CD4-positive, CD25-positive, alpha-beta regulatory T cell (primary cell): ENCODE data around the gene NOL12. TPM values are rescaled to one million over a fixed set of nuclear protein-coding genes. Genes with fewer than 3 reads are reported as not detected.

ENCODE experiments used
- ATAC-seq, 2 donors: fragments of 150-1000 bp; cut with Tn5 transposase; one replicate each; pipeline ENCODE4 v1.10.0; 2021; ENCODE audit warnings: low read depth in 2 of 2, moderate number of reproducible peaks in 2 of 2, moderate library complexity in 1 of 2
- DNase-seq, 3 donors: peaks; one replicate each; pipeline versions ENCODE4 v3.0.0 to v3.0.0-alpha.2; 2012 to 2022; ENCODE audit warnings: mixed read lengths in 1 of 3
- H3K27ac ChIP-seq: one replicate; pipeline ENCODE4 v1.7.0; 2013; ENCODE audit warnings: mild to moderate bottlenecking, low read length; ENCODE audit not compliant: insufficient read depth, poor library complexity, severe bottlenecking
- H3K27me3 ChIP-seq: one replicate; pipeline ENCODE4 v1.7.0; 2013; ENCODE audit warnings: low read length; ENCODE audit not compliant: control insufficient read depth, insufficient read depth
- H3K36me3 ChIP-seq: one replicate; pipeline ENCODE4 v1.7.0; 2013; ENCODE audit warnings: mild to moderate bottlenecking, low read length, moderate library complexity; ENCODE audit not compliant: control insufficient read depth, insufficient read depth
- H3K4me1 ChIP-seq: 2 replicates; pipeline ENCODE4 v1.7.0; 2013; ENCODE audit warnings: mild to moderate bottlenecking, low read length; ENCODE audit not compliant: insufficient read depth, control insufficient read depth, poor library complexity, severe bottlenecking
- H3K4me3 ChIP-seq: one replicate; pipeline ENCODE4 v1.7.0; 2013; ENCODE audit warnings: low read depth, mild to moderate bottlenecking, low read length, moderate library complexity
- H3K9me3 ChIP-seq, 2 experiments: 1 replicate in 1 of 2; 2 replicates in 1 of 2; pipeline ENCODE4 v1.7.0; 2013; ENCODE audit warnings: low read length in 2 of 2, mild to moderate bottlenecking in 1 of 2, moderate library complexity in 1 of 2; ENCODE audit not compliant: control insufficient read depth in 2 of 2
- H3K27ac Mint-ChIP-seq, 3 donors: one replicate each; pipeline ENCODE4 v1.8.0; 2020 to 2022; ENCODE audit warnings: mild to moderate bottlenecking in 3 of 3, mixed read lengths in 3 of 3, moderate library complexity in 2 of 3
- H3K27me3 Mint-ChIP-seq: one replicate; pipeline ENCODE4 v1.8.0; 2022; ENCODE audit warnings: mild to moderate bottlenecking, mixed read lengths
- H3K36me3 Mint-ChIP-seq: one replicate; pipeline ENCODE4 v1.8.0; 2020; ENCODE audit warnings: mixed read lengths
- H3K4me1 Mint-ChIP-seq, 4 donors: one replicate each; pipeline ENCODE4 v1.8.0; 2020 to 2022; ENCODE audit warnings: mixed read lengths in 4 of 4, mild to moderate bottlenecking in 1 of 4
- H3K4me3 Mint-ChIP-seq, 4 donors: one replicate each; pipeline ENCODE4 v1.8.0; 2020 to 2022; ENCODE audit warnings: mild to moderate bottlenecking in 4 of 4, mixed read lengths in 4 of 4, moderate library complexity in 3 of 4
- H3K9me3 Mint-ChIP-seq, 7 donors: one replicate each; pipeline ENCODE4 v1.8.0; 2020 to 2022; ENCODE audit warnings: mixed read lengths in 7 of 7, mild to moderate bottlenecking in 3 of 7, moderate library complexity in 2 of 7
- polyA plus RNA-seq, 4 donors: library from polyadenylated mRNA; unstranded; fragments of 300-500 nt; fragmentation: Illumina TruSeq; gene quantifications; one replicate each; pipeline ENCODE4 v1.2.3, GENCODE V29; 2021
- total RNA-seq: library from RNA; stranded (reverse); gene quantifications from one replicate; pipeline ENCODE4 v1.2.3, GENCODE V29; 2022

Gene NOL12
- total and polyA plus RNA-seq, 5 donors from 2014 or later: 33.7 to 46.9 (median 38.2) TPM

- DNase-seq: no peak
Measured at GRCh38 chr22:37703906-37704305, 17.8 kb downstream of the NOL12 start.

GRCh38 chr22:37704645-37705044 is 18.5 kb downstream of the NOL12 start:
- ATAC-seq: no peak
- no peaks in the 10 kb centered on the region for H3K4me1 Mint-ChIP-seq
- Histone ChIP-seq H3K4me1 (no peaks in the 10 kb centered on the region), H3K36me3 (no peaks in the 10 kb centered on the region), H3K9me3 (no peaks in the 10 kb centered on the region), H3K4me3 (no peak overlapping the region), H3K27me3 (no peaks in the 10 kb centered on the region), H3K27ac (no peak overlapping the region)
- H3K4me3 Mint-ChIP-seq: no peak overlapping the region
- no peak for DNase-seq
- peak overlapping the region in 1 of 3 donors; percentile 5 for H3K27ac Mint-ChIP-seq
- no peaks in the 10 kb centered on the region for H3K9me3 Mint-ChIP-seq
- peaks cover 21% of the 10 kb centered on the region for H3K36me3 Mint-ChIP-seq
- no peaks in the 10 kb centered on the region for H3K27me3 Mint-ChIP-seq

More at GRCh38 chr22:37703906-37704305, 17.8 kb downstream of the NOL12 start:
- Mint-ChIP-seq H3K27ac (no peak overlapping the region), H3K27me3 (no peaks in the 10 kb centered on the region), H3K9me3 (no peaks in the 10 kb centered on the region), H3K4me1 (no peaks in the 10 kb centered on the region), H3K4me3 (no peak overlapping the region), H3K36me3 (peaks cover 20% of the 10 kb centered on the region)
- Histone ChIP-seq H3K27ac (no peak overlapping the region), H3K4me3 (no peak overlapping the region), H3K4me1 (no peaks in the 10 kb centered on the region), H3K27me3 (no peaks in the 10 kb centered on the region), H3K9me3 (no peaks in the 10 kb centered on the region), H3K36me3 (no peaks in the 10 kb centered on the region)
- no peak for ATAC-seq

- Histone ChIP-seq H3K9me3 (no peaks in the 10 kb centered on the region), H3K4me1 (no peaks in the 10 kb centered on the region), H3K27ac (no peak overlapping the region), H3K36me3 (no peaks in the 10 kb centered on the region), H3K27me3 (no peaks in the 10 kb centered on the region), H3K4me3 (no peak overlapping the region)
- Mint-ChIP-seq H3K4me3 (no peak overlapping the region), H3K9me3 (no peaks in the 10 kb centered on the region), H3K36me3 (peaks cover 24% of the 10 kb centered on the region), H3K27ac (peak overlapping the region in 1 of 3 donors; percentile 69), H3K27me3 (no peaks in the 10 kb centered on the region), H3K4me1 (peaks cover 0 to 3% (median 0%) of the 10 kb centered on the region in 4 donors)
- ATAC-seq (no peak), DNase-seq (no peak)
Measured at GRCh38 chr22:37705205-37705604, 19.1 kb downstream of the NOL12 start.

DNA sequence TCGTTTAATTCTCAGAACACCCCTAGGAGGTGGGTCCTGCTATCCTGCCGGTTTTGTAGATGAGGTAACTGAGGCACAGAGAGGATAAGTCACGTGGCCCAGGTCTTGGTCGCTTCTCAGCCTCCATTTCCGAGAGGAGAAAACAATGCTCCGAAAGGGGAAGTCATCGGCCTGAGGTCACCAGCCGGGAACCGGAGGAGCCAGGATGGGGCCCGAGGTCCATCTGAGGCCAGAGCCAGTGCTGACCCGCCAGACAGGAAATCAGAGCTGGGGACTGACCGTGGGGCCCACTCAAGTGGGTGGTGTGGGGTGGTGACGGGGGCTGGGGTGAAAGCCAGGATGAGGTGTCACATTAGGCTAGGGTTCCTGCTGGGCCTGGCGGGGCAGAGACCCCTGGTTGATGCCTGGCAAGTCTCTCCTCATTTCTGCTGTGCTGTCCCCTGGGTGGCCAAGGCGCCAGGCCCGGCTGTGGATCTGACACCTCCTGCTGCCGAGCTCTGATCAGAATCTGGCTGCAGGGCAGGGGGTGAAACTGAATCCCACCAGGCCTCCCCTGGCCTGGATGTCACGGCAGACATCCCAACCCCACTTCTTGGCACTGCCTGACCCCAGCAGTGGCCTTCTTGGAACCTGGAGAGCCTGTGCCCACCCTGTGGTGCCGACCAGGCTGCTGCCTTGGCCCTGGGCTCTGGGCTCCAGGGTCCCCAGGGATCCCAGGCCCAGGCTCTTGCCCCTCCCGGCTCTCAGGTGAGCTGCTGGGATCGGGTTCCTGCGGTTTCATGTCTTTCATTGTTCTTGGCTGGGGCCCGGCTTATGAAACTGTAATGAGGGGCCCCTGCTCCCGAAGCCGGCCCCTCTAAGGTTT is 22.7 kb downstream of the NOL12 start:
- ATAC-seq (no peak), DNase-seq (no peak)
- Histone ChIP-seq H3K9me3 (no peaks in the 10 kb centered on the region), H3K27ac (no peak overlapping the region), H3K4me3 (no peak overlapping the region), H3K36me3 (no peaks in the 10 kb centered on the region), H3K27me3 (no peaks in the 10 kb centered on the region), H3K4me1 (no peaks in the 10 kb centered on the region)
- Mint-ChIP-seq H3K27me3 (no peaks in the 10 kb centered on the region), H3K27ac (peak overlapping the region in 1 of 3 donors; percentile 46), H3K4me3 (no peak overlapping the region), H3K4me1 (peaks cover 0 to 3% (median 0%) of the 10 kb centered on the region in 4 donors), H3K36me3 (peaks cover 18% of the 10 kb centered on the region), H3K9me3 (no peaks in the 10 kb centered on the region)

DNA sequence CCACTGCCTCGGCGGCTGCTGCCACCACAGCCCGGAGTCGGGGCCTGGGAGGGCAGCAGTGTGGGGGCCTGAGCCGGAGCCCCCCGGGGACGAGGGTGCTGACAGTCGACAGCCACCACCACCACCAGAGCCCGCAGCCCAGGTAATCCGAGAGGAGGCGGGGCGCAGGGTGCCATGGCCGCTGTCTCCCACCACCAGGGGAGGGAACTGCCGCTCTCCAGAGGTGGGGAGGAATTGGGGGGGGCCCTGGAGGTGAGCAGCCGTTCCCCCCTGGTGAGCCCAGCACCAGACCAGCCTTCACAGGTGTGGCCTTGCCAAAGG is 23.3 kb downstream of the NOL12 start:
- no peaks in the 10 kb centered on the region for H3K27me3 ChIP-seq
- Mint-ChIP-seq H3K36me3 (peaks cover 16% of the 10 kb centered on the region), H3K27ac (no peak overlapping the region), H3K27me3 (no peaks in the 10 kb centered on the region), H3K4me3 (no peak overlapping the region), H3K9me3 (no peaks in the 10 kb centered on the region), H3K4me1 (peaks cover 0 to 3% (median 0%) of the 10 kb centered on the region in 4 donors)
- no peaks in the 10 kb centered on the region for H3K4me1 ChIP-seq
- no peak overlapping the region for H3K27ac ChIP-seq
- ATAC-seq (no peak), DNase-seq (no peak)
- H3K9me3 ChIP-seq: no peaks in the 10 kb centered on the region
- no peaks in the 10 kb centered on the region for H3K36me3 ChIP-seq
- H3K4me3 ChIP-seq: no peak overlapping the region

GRCh38 chr22:37710675-37711074 is 24.5 kb downstream of the NOL12 start:
- Histone ChIP-seq H3K9me3 (no peaks in the 10 kb centered on the region), H3K36me3 (no peaks in the 10 kb centered on the region), H3K27ac (no peak overlapping the region), H3K4me3 (no peak overlapping the region), H3K27me3 (no peaks in the 10 kb centered on the region), H3K4me1 (no peaks in the 10 kb centered on the region)
- Mint-ChIP-seq H3K4me3 (no peak overlapping the region), H3K9me3 (no peaks in the 10 kb centered on the region), H3K36me3 (peaks cover 12% of the 10 kb centered on the region), H3K27me3 (no peaks in the 10 kb centered on the region), H3K27ac (no peak overlapping the region), H3K4me1 (peaks cover 0 to 3% (median 0%) of the 10 kb centered on the region in 4 donors)
- DNase-seq (no peak), ATAC-seq (no peak)

- ATAC-seq (no peak), DNase-seq (no peak)
- Mint-ChIP-seq H3K4me1 (peaks cover 0 to 3% (median 0%) of the 10 kb centered on the region in 4 donors), H3K27me3 (no peaks in the 10 kb centered on the region), H3K27ac (no peak overlapping the region), H3K9me3 (no peaks in the 10 kb centered on the region), H3K4me3 (no peak overlapping the region), H3K36me3 (peaks cover 5% of the 10 kb centered on the region)
- Histone ChIP-seq H3K4me3 (no peak overlapping the region), H3K9me3 (no peaks in the 10 kb centered on the region), H3K27me3 (no peaks in the 10 kb centered on the region), H3K36me3 (no peaks in the 10 kb centered on the region), H3K4me1 (no peaks in the 10 kb centered on the region), H3K27ac (no peak overlapping the region)
Measured at GRCh38 chr22:37711490-37711889, 25.3 kb downstream of the NOL12 start.

GRCh38 chr22:37713761-37714160 is 27.6 kb downstream of the NOL12 start:
- Histone ChIP-seq H3K36me3 (no peaks in the 10 kb centered on the region), H3K27me3 (no peaks in the 10 kb centered on the region), H3K27ac (no peak overlapping the region), H3K4me1 (no peaks in the 10 kb centered on the region), H3K9me3 (no peaks in the 10 kb centered on the region), H3K4me3 (no peak overlapping the region)
- no peak overlapping the region for H3K4me3 Mint-ChIP-seq
- no peaks in the 10 kb centered on the region for H3K27me3 Mint-ChIP-seq
- H3K27ac Mint-ChIP-seq: no peak overlapping the region
- peaks cover 0 to 3% (median 0%) of the 10 kb centered on the region in 4 donors for H3K4me1 Mint-ChIP-seq
- H3K9me3 Mint-ChIP-seq: no peaks in the 10 kb centered on the region
- ATAC-seq: no peak
- H3K36me3 Mint-ChIP-seq: peaks cover 14% of the 10 kb centered on the region
- DNase-seq: no peak
